Endothelial cell of umbilical vein (primary cell): ENCODE measurements around the gene ADARB2. TPM values are rescaled to one million over a fixed set of nuclear protein-coding genes. Genes with fewer than 3 reads are reported as not detected.

Experiments
- BruUV-seq: library from RNA; stranded (reverse); fragments of 400-500 nt; replicated peaks from 2 replicates; lab custom pipeline; 2021; lab: Mats Ljungman, UMichigan
- CTCF ChIA-PET: fragments of 300-600, 350-600 bp; sonication (Branson Sonifier 250); formaldehyde crosslinking; loops from one replicate; lab custom pipeline; 2021; ENCODE audit warnings: antibody characterized with exemption, inconsistent platforms; lab: Charles Lee
- POLR2A ChIA-PET: fragments of 300-600, 350-600 bp; sonication (Branson Sonifier 250); formaldehyde crosslinking; loops from one replicate; lab custom pipeline; 2021; ENCODE audit warnings: antibody characterized with exemption, inconsistent platforms; lab: Charles Lee
- DNase-seq: peaks from one replicate; pipeline ENCODE4 v3.0.0-alpha.2; 2011; ENCODE audit warnings: low read depth, low spot score
- FAIRE-seq: peaks from 2 replicates; lab custom pipeline; 2011; peaks lifted over from hg19 to GRCh38; lab: Jason Lieb, UNC
- H2AFZ ChIP-seq: 2 replicates; pipeline ENCODE4 v1.6.0; 2012; ENCODE audit warnings: low read depth, low read length, control low read depth, inconsistent platforms
- H3K27ac ChIP-seq: 2 replicates; pipeline ENCODE4 v1.5.1; 2011; ENCODE audit warnings: low read depth, mild to moderate bottlenecking, control low read depth, low read length, moderate library complexity; ENCODE audit not compliant: insufficient read depth
- H3K27me3 ChIP-seq, 2 experiments: 2 replicates each; pipeline versions ENCODE4 v1.6.0 to v1.6.1; 2011; ENCODE audit warnings: low read length in 2 of 2, mixed read lengths in 1 of 2; ENCODE audit not compliant: control insufficient read depth in 2 of 2, insufficient read depth in 2 of 2
- H3K36me3 ChIP-seq, 2 experiments: 2 replicates in 1 of 2; 3 replicates in 1 of 2; pipeline ENCODE4 v1.5.1; 2011; ENCODE audit warnings: low read length in 2 of 2, mild to moderate bottlenecking in 1 of 2, moderate library complexity in 1 of 2; ENCODE audit not compliant: control insufficient read depth in 2 of 2, insufficient read depth in 2 of 2; ENCODE audit errors: extremely low read depth in 1 of 2
- H3K4me1 ChIP-seq: 3 replicates; pipeline ENCODE4 v1.5.1; 2011; ENCODE audit warnings: mild to moderate bottlenecking, low read length; ENCODE audit not compliant: control insufficient read depth, insufficient read depth; ENCODE audit errors: extremely low read depth
- H3K4me2 ChIP-seq: 2 replicates; pipeline ENCODE4 v1.6.1; 2011; ENCODE audit warnings: low read length, control low read depth, mixed read lengths; ENCODE audit not compliant: insufficient read depth
- H3K4me3 ChIP-seq, 3 experiments: fragments of 200-600 bp in 1 of 3; sonication (generic), shearing (Covaris generic) in 1 of 3; replicated peaks in 1 of 3; 2 replicates each; pipeline ENCODE4 v1.5.1; 2011 to 2016; ENCODE audit warnings: control low read depth in 3 of 3, low read length in 3 of 3, mild to moderate bottlenecking in 2 of 3, inconsistent platforms in 1 of 3, low read depth in 1 of 3, moderate library complexity in 1 of 3; ENCODE audit not compliant: insufficient read depth in 1 of 3
- H3K79me2 ChIP-seq: 2 replicates; pipeline ENCODE4 v1.6.0; 2012; ENCODE audit warnings: low read length, inconsistent platforms; ENCODE audit not compliant: control insufficient read depth, insufficient read depth
- H3K9ac ChIP-seq: replicated peaks from 2 replicates; pipeline ENCODE3; 2011; ENCODE audit warnings: low read length, control low read depth; ENCODE audit not compliant: insufficient read depth; ENCODE audit errors: extremely low read depth
- H3K9me1 ChIP-seq: replicated peaks from 3 replicates; pipeline ENCODE4 v1.6.0; 2011; ENCODE audit warnings: mild to moderate bottlenecking, low read length; ENCODE audit not compliant: control insufficient read depth, insufficient read depth; ENCODE audit errors: extremely low read depth
- H3K9me3 ChIP-seq: replicated peaks from 2 replicates; pipeline ENCODE4 v1.5.1; 2012; ENCODE audit warnings: low read length, inconsistent platforms; ENCODE audit not compliant: control insufficient read depth, insufficient read depth
- H4K20me1 ChIP-seq: replicated peaks from 2 replicates; pipeline ENCODE3; 2011; ENCODE audit warnings: mild to moderate bottlenecking, low read length; ENCODE audit not compliant: control insufficient read depth, insufficient read depth; ENCODE audit errors: extremely low read depth
- EZH2 ChIP-seq: IDR thresholded peaks from 2 replicates; pipeline ENCODE4 v1.6.1; 2012; ENCODE audit warnings: borderline replicate concordance, low read depth, mild to moderate bottlenecking, moderate library complexity, low read length, inconsistent platforms; ENCODE audit not compliant: severe bottlenecking
- FOS ChIP-seq: IDR thresholded peaks from 2 replicates; pipeline ENCODE4 v1.6.1; 2011; ENCODE audit warnings: mild to moderate bottlenecking, low read length, moderate library complexity, borderline replicate concordance; ENCODE audit not compliant: insufficient read depth
- GATA2 ChIP-seq: IDR thresholded peaks from 2 replicates; pipeline ENCODE4 v1.7.0; 2011; ENCODE audit warnings: low read depth, mild to moderate bottlenecking, moderate library complexity, mixed read lengths, low read length; ENCODE audit not compliant: insufficient read length, insufficient read depth
- JUN ChIP-seq: IDR thresholded peaks from 2 replicates; pipeline ENCODE4 v1.6.1; 2011; ENCODE audit warnings: borderline replicate concordance, low read depth; ENCODE audit not compliant: insufficient read length, insufficient read depth
- MYC ChIP-seq: IDR thresholded peaks from one replicate; pipeline ENCODE4 v1.6.1; 2011; ENCODE audit warnings: mild to moderate bottlenecking, low read depth, low read length
- POLR2A ChIP-seq: IDR thresholded peaks from 2 replicates; pipeline ENCODE4 v1.6.1; 2012; ENCODE audit warnings: low read depth, mild to moderate bottlenecking, control low read depth, low read length
- POLR2AphosphoS5 ChIP-seq: IDR thresholded peaks from 2 replicates; pipeline ENCODE4 v1.6.1; 2012; ENCODE audit warnings: low read depth, mild to moderate bottlenecking, control low read depth, low read length, moderate library complexity; ENCODE audit not compliant: insufficient read depth
- dilution Hi-C: fragments of 300-500 bp; cut with MboI; formaldehyde crosslinking; loops from one replicate; pipeline ENCODE4 v1.15.0; 2019; ENCODE audit warnings: low sequenced_read_pairs; ENCODE audit not compliant: extremely low pct_ligation_motif_present
- intact Hi-C: fragments of 100-400 bp; cut with micrococcal nuclease; formaldehyde crosslinking; loops from one replicate; pipeline ENCODE4 v1.10.0; 2022
- polyA plus RNA-seq, 4 experiments: library from polyadenylated mRNA; depleted of rRNA in 3 of 4; stranded (reverse) in 3 of 4; unstranded in 1 of 4; fragments of >200 nt; gene quantifications; 2 replicates each; pipeline versions ENCODE4 v1.2.1 to v1.2.3, GENCODE V29; 2011 to 2012; ENCODE audit warnings: missing spikeins in 1 of 4
- total RNA-seq: library from RNA; stranded (reverse); gene quantifications from 2 replicates; pipeline ENCODE4 v1.2.3, GENCODE V29; 2021
- TF ChIP-seq, protein P1 (sequence below), 2 donors: IDR thresholded peaks; 1 replicate in 1 of 2; 2 replicates in 1 of 2; pipeline ENCODE4 v1.5.1; 2011; ENCODE audit warnings: low read length in 2 of 2, mild to moderate bottlenecking in 2 of 2, moderate library complexity in 2 of 2, control low read depth in 1 of 2, inconsistent platforms in 1 of 2, low read depth in 1 of 2; ENCODE audit not compliant: insufficient read depth in 1 of 2; ENCODE audit errors: extremely low read depth in 1 of 2
- TF ChIP-seq, protein P2 (sequence below): IDR thresholded peaks from 2 replicates; pipeline ENCODE4 v1.6.1; 2011; ENCODE audit not compliant: insufficient read depth, insufficient read length

Gene ADARB2
- total and polyA plus RNA-seq, 2 donors (not counting 3 experiments of a cell fraction or from before 2014, with no cell fraction given) = not detected

DNA sequence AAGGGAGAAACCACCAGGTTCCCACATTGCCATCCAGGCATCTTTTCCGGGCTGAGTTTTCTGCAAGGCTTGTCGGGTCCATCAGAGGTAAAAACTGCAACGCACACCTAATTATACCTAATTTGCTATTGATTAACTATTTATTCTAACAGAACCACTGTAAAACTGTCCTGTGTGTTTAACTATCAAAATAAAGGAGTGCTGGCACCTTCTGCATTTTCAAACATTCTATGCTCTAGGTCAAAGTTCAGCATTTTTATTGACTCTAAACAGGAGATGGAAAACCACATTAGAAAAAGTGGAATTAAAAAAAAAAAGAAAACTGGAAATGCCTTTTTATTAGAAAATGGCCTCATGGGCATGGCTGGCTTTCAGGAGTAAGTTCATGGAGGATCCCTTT is 82.0 kb downstream of the ADARB2 start:
- Histone ChIP-seq H3K79me2 (no peaks in the 10 kb centered on the region), H3K4me1 (no peaks in the 10 kb centered on the region), H3K9ac (no peak overlapping the region), H3K27ac (no peak overlapping the region), H3K9me3 (peaks cover 14% of the 10 kb centered on the region), H3K9me1 (no peaks in the 10 kb centered on the region), H3K4me3 (no peak overlapping the region), H3K27me3 (no peaks in the 10 kb centered on the region), H4K20me1 (no peaks in the 10 kb centered on the region), H3K4me2 (no peak overlapping the region), H2AFZ (no peak overlapping the region), H3K36me3 (no peaks in the 10 kb centered on the region)
- FAIRE-seq (no peak), DNase-seq (no peak)
- TF ChIP-seq POLR2A = no peak
- intact Hi-C loops (no loop called here), dilution Hi-C loops (no loop called here)
- CTCF ChIA-PET = no interaction called here
- no TSS peak for BruUV-seq
- POLR2A ChIA-PET = no interaction called here

DNA sequence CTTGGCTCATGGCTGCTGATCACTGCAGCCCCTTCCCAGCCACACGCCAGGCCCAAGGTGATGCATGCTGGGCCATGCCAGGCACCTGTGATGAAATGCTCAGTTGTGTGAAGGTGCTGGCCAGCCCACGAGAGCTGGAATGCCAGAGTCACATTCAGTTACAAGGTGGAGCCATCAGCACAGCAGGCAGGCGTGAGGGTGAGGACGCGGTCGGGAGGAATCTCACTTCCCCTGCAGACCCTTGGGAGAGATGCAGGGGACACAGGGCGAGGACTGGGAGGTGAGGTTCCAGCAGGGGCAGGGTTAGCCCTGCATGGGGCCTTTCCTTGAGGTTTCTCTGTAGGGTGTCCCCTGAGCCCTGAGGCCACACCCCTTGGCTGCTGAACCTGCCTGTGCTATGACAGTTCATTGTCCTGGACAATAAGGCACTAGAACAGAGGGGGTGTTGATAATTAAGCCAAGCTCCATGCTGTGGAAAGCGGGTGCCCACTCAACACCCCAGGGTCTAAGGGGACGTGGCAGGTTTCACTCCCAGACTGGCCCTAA is 82.4 kb downstream of the ADARB2 start:
- H3K27me3 ChIP-seq = no peaks in the 10 kb centered on the region
- no peak overlapping the region for H3K4me3 ChIP-seq
- intact Hi-C loops = no loop called here
- no TSS peak for BruUV-seq
- no peak overlapping the region for H3K27ac ChIP-seq
- H3K36me3 ChIP-seq = no peaks in the 10 kb centered on the region
- FAIRE-seq (no peak), DNase-seq (no peak)
- no peaks in the 10 kb centered on the region for H3K79me2 ChIP-seq
- H2AFZ ChIP-seq = no peak overlapping the region
- no peak overlapping the region for H3K9ac ChIP-seq
- TF ChIP-seq MYC (no peak), JUN (no peak), POLR2AphosphoS5 (no peak), GATA2 (no peak), EZH2 (no peak), POLR2A (no peak), FOS (no peak)
- TF ChIP-seq, protein P1, sequence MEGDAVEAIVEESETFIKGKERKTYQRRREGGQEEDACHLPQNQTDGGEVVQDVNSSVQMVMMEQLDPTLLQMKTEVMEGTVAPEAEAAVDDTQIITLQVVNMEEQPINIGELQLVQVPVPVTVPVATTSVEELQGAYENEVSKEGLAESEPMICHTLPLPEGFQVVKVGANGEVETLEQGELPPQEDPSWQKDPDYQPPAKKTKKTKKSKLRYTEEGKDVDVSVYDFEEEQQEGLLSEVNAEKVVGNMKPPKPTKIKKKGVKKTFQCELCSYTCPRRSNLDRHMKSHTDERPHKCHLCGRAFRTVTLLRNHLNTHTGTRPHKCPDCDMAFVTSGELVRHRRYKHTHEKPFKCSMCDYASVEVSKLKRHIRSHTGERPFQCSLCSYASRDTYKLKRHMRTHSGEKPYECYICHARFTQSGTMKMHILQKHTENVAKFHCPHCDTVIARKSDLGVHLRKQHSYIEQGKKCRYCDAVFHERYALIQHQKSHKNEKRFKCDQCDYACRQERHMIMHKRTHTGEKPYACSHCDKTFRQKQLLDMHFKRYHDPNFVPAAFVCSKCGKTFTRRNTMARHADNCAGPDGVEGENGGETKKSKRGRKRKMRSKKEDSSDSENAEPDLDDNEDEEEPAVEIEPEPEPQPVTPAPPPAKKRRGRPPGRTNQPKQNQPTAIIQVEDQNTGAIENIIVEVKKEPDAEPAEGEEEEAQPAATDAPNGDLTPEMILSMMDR (IDR thresholded peaks at IDR 0.05; ENCODE audit: extremely low read depth in 1 of 2, insufficient read depth in 1 of 2, low read depth in 1 of 2, low read length in 2 of 2) = no peak
- TF ChIP-seq, protein P2, sequence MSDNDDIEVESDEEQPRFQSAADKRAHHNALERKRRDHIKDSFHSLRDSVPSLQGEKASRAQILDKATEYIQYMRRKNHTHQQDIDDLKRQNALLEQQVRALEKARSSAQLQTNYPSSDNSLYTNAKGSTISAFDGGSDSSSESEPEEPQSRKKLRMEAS = no peak
- H3K9me3 ChIP-seq = peaks cover 14% of the 10 kb centered on the region
- no peaks in the 10 kb centered on the region for H4K20me1 ChIP-seq
- POLR2A ChIA-PET = no interaction called here
- CTCF ChIA-PET = no interaction called here
- no peaks in the 10 kb centered on the region for H3K4me1 ChIP-seq
- no peak overlapping the region for H3K4me2 ChIP-seq
- H3K9me1 ChIP-seq = no peaks in the 10 kb centered on the region
- dilution Hi-C loops = no loop called here
